COLO829 (cell line): ENCODE measurements around the gene EMILIN1.
"Not testable (repeated sequence)": the region's sequence is repeated elsewhere in the genome, so short reads cannot be mapped to it uniquely, and the experiment has no call there.

Source experiments
- DNase-seq: peaks from one replicate; pipeline ENCODE4 v3.0.0; 2012; ENCODE audit warnings: low spot score

EMILIN1 gene

GRCh38 chr2:27094353-27094984 lies 16.1 kb downstream of the EMILIN1 start:
- DNase-seq: no peak

DNA sequence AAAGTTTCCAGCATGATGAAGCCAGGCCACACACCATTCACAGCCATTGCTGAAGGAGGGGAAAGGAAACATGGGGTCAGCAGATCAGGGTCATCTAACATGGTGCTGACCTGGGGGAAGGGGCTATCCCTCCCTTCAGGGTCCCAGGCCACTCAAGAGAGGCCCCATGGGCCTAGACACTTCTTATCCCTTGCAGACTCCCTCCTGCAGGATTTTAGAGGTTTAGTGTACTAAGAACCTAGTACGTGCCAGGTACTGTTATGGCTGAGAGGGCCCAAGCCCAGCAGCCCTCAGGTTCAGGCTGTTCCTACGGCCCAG lies 17.0 kb downstream of the EMILIN1 start:
- DNase-seq: no peak

- peak; percentile 76 for DNase-seq
Observed at GRCh38 chr2:27095745-27096651, 17.6 kb downstream of the EMILIN1 start.

GRCh38 chr2:27096748-27097297 lies 18.4 kb downstream of the EMILIN1 start:
- no peak for DNase-seq

GRCh38 chr2:27097341-27097740 lies 18.9 kb downstream of the EMILIN1 start:
- no peak for DNase-seq

DNA sequence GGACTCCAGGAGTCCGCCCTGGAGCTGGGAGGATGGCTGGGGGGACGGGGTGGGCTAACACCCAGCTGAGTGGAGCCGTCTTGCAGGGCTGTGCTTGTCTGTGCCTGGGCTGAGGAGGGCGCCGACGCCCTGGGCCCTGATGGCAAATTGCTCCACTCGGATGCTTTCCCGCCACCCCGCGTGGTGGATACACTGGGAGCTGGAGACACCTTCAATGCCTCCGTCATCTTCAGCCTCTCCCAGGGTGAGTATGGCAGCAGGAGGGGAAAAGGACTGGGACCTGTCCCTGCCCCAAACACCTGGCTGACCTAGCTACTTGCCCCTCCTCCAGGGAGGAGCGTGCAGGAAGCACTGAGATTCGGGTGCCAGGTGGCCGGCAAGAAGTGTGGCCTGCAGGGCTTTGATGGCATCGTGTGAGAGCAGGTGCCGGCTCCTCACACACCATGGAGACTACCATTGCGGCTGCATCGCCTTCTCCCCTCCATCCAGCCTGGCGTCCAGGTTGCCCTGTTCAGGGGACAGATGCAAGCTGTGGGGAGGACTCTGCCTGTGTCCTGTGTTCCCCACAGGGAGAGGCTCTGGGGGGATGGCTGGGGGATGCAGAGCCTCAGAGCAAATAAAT lies 21.0 kb downstream of the EMILIN1 start:
- DNase-seq: no peak

GRCh38 chr2:27100036-27100435 lies 21.6 kb downstream of the EMILIN1 start:
- DNase-seq: no peak

DNA sequence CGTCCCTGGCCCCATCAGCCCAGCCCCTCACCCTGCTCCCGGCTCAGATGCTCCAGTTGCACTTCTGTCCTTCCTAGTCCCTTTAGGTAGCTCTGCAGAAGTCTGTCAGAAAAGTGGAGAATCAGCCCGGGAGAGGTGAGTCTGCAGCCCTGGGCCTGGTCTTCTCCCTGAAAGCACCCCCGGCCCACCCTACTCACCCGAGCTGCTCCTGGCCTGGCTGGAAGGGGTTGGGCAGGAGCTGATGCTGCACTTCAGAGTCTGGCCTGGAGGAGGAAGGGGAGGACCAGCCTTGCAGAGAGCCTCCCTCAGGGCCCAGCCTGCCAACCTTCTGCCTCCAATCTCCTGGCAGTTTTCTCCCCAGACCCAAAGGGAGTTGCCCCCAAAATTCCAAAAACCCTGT lies 23.9 kb downstream of the EMILIN1 start:
- no peak for DNase-seq

DNA sequence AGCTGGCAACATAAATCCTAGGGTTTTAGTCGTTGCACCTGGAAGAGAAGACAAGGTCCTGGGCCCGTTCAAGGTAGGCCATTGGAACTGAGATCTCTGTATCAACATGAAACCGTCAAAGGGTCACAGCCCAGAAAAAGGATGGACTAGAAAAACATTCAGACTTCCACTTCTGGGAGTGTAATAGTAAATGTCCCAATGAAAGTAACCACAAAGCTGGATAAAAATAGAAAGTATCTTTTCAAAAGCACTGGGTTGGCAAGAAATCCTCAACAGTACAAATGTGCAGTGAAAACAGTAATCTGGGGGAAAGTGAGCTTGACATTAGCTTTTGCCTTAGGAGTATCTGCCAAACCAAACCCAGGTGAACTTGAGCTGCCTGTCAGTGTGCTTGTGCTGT lies 27.6 kb downstream of the EMILIN1 start:
- DNase-seq: no peak

DNA sequence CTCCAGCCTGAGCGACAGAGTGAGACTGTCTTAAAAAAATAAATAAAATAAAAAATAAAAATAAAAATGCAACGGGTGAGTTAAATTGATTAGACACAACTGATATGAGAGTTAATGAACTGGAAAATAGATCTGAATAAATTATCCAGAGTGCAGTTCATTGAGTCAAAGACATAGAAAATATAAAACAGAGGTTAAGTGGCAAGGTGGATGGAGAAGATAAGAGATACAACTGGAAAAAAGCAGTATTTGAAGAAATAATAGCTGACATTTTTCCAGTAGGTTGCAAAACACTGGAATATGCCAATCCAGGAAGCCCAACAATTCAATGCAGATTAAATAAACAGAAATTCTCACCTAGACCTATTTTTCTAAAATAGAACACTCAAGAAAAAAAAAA lies 29.8 kb downstream of the EMILIN1 start:
- no peak for DNase-seq

DNA sequence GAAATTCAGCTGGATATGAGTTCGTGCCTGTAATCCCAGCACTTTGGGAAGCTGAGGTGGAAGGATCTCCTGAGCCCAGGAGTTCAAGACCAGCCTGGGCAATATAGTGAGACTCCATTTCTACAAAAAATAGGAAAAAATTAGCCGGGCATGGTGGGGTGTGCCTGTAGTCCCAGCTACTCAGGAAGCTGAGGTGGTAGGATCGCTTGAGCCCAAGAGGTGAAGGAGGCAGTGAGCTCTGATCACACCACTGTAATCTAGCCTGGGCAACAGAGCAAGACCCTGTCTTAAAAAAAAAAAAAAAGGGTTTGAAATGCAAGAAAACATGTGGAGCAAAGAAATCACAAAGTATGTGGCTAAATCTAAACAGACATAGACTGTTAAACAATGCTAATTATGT lies 30.7 kb downstream of the EMILIN1 start:
- no peak for DNase-seq

DNA sequence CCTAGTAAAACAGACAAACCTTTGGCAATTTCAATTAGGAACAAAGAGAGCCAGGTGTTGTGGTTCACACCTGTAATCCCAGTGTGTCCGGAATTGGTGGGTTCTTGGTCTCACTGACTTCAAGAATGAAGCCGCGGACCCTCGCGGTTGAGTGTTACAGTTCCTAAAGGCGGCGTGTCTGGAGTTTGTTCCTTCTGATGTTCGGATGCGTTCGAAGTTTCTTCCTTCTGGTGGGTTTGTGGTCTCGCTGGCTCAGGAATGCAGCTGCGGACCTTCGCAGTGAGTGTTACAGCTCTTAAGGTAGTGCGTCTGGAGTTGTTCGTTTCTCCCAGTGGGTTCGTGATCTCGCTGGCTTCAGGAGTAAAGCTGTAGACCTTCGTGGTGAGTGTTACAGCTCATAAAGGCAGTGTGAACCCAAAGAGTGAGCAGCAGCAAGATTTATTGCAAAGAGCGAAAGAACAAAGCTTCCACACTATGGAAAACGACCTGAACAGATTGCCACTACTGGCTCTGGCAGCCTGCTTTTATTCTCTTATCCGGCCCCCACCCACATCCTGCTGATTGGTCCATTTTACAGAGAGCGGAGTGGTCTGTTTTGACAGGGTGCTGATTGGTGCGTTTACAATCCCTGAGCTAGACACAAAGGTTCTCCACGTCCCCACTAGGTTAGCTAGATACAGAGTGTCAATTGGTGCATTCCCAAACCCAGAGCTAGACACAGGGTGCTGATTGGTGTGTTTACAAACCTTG lies 32.4 kb downstream of the EMILIN1 start:
- DNase-seq: not testable (repeated sequence)

- not testable (repeated sequence) for DNase-seq
Observed at GRCh38 chr2:27111392-27112078, 33.1 kb downstream of the EMILIN1 start.

GRCh38 chr2:27115519-27115918 lies 37.1 kb downstream of the EMILIN1 start:
- no peak for DNase-seq

- DNase-seq: no peak
Observed at GRCh38 chr2:27117995-27118524, 39.6 kb downstream of the EMILIN1 start.

- DNase-seq: no peak
Observed at GRCh38 chr2:27118525-27119329, 40.3 kb downstream of the EMILIN1 start, which contains the start of gene CGREF1. CGREF1 (minus strand) TSS chr2:27119128; CDS start chr2:27104366, 14,762 bp downstream.

GRCh38 chr2:27119330-27119670 lies 40.9 kb downstream of the EMILIN1 start:
- not testable (repeated sequence) for DNase-seq

DNA sequence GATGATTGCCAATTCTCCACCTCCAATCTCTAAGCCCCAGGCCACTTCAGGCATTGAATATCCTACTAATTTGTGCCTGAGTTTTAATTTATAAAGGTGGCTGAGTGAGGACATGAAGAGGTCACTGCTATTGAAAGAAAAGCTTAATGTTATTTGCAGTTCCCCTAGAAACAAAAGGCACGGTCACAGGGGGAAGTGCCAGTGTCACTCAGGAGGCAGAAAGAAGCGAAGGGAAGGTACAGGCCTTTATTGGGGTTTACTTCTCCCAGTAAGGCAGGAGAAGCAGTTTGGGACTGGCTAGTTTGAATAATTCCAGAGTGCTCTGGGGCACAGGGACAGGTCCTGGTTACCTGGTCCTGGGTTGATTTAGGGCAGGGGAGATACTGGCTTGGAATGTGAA lies 43.5 kb downstream of the EMILIN1 start:
- DNase-seq: no peak

DNA sequence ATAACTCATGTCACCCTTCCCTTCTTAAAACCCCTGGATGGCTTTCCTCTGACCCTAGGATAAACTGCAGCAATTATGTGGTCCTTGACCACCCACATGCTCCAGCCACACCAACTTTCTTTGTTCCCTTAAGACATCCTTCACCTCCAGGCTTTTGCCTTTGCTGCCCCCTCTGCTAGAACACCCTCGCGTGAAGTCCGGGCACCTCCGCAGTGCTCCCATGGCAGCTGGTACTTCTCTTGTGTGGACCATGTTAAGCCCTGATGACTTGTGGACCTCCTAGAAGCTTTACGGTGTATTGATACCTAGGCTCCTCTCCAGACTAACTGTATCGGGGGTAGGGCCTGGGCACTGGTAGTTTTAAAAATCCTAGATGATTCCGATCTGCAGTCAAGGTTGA lies 44.4 kb downstream of the EMILIN1 start:
- no peak for DNase-seq
